PC-3 (cell line): ENCODE measurements around the gene RBMX2. TPM values are rescaled to one million over a fixed set of nuclear protein-coding genes. Genes with fewer than 3 reads are reported as not detected.

ENCODE experiments used
- ATAC-seq: fragments of 200-7000 bp; cut with Tn5 transposase; 2 replicates; pipeline ENCODE4 v1.9.1; 2020; ENCODE audit warnings: mild to moderate bottlenecking, moderate library complexity
- BruUV-seq: library from RNA; stranded (reverse); fragments of 400-500 nt; replicated peaks from 2 replicates; lab custom pipeline; 2021; lab: Mats Ljungman, UMichigan
- CTCF ChIA-PET: fragments of 300-600 bp; sonication (Branson Sonifier 250); formaldehyde crosslinking; loops from one replicate; lab custom pipeline; 2022; ENCODE audit warnings: antibody characterized with exemption; lab: Charles Lee
- POLR2A ChIA-PET: fragments of 300-600 bp; sonication (Branson Sonifier 250); formaldehyde crosslinking; loops from one replicate; lab custom pipeline; 2022; ENCODE audit warnings: antibody characterized with exemption; ENCODE audit not compliant: unreplicated experiment; lab: Charles Lee
- DNase-seq: peaks from one replicate; pipeline ENCODE4 v3.0.0-alpha.2; 2015
- H2AFZ ChIP-seq: fragments of 300-600 bp; sonication (generic); 2 replicates; pipeline ENCODE4 v1.6.0; 2016; ENCODE audit warnings: antibody characterized with exemption, low read length
- H3F3A ChIP-seq: fragments of 300-600 bp; sonication (generic); one replicate; pipeline ENCODE4 v1.6.0; 2017; ENCODE audit warnings: antibody characterized with exemption, low read length, control low read depth, mild to moderate bottlenecking; ENCODE audit not compliant: unreplicated experiment
- H3K27ac ChIP-seq: fragments of 300-600 bp; sonication (generic); 2 replicates; pipeline ENCODE4 v1.5.1; 2016; ENCODE audit warnings: mild to moderate bottlenecking, low read length
- H3K27me3 ChIP-seq: fragments of 300-600 bp; sonication (generic); 2 replicates; pipeline ENCODE4 v1.6.1; 2016; ENCODE audit warnings: low read length, mixed read lengths
- H3K36me3 ChIP-seq: fragments of 300-600 bp; sonication (generic); 2 replicates; pipeline ENCODE4 v1.6.1; 2016; ENCODE audit warnings: low read depth, mixed run types, low read length, mixed read lengths
- H3K4me1 ChIP-seq: fragments of 300-600 bp; sonication (generic); 2 replicates; pipeline ENCODE4 v1.5.1; 2016; ENCODE audit warnings: low read length; ENCODE audit not compliant: insufficient read depth
- H3K4me2 ChIP-seq: fragments of 300-600 bp; sonication (generic); 2 replicates; pipeline ENCODE4 v1.6.0; 2016; ENCODE audit warnings: low read length
- H3K4me3 ChIP-seq: fragments of 300-600 bp; sonication (generic); 2 replicates; pipeline ENCODE4 v1.5.1; 2016; ENCODE audit warnings: mild to moderate bottlenecking, low read length, mixed read lengths
- H3K79me2 ChIP-seq: fragments of 300-600 bp; sonication (generic); 2 replicates; pipeline ENCODE4 v1.6.1; 2017; ENCODE audit warnings: low read length, mixed read lengths
- H3K9ac ChIP-seq: fragments of 300-600 bp; sonication (generic); 2 replicates; pipeline ENCODE4 v1.6.0; 2016; ENCODE audit warnings: mild to moderate bottlenecking, low read length
- H3K9me2 ChIP-seq: fragments of 300-600 bp; sonication (generic); replicated peaks from 2 replicates; pipeline ENCODE4 v1.6.1; 2016; ENCODE audit warnings: mixed run types, low read length, mixed read lengths
- H3K9me3 ChIP-seq: fragments of 300-600 bp; sonication (generic); 2 replicates; pipeline ENCODE4 v1.6.1; 2016; ENCODE audit warnings: low read length, mixed read lengths
- H4K20me1 ChIP-seq: fragments of 300-600 bp; sonication (generic); 2 replicates; pipeline ENCODE4 v1.6.1; 2016; ENCODE audit warnings: low read length, mixed read lengths
- EZH2 ChIP-seq: fragments of 300-600 bp; sonication (generic); IDR thresholded peaks from one replicate; pipeline ENCODE4 v1.6.1; 2017; ENCODE audit warnings: antibody characterized with exemption, mild to moderate bottlenecking, low read length; ENCODE audit not compliant: unreplicated experiment
- EZH2phosphoT487 ChIP-seq: fragments of 300-600 bp; sonication (generic); IDR thresholded peaks from 2 replicates; pipeline ENCODE4 v1.6.1; 2018; ENCODE audit warnings: mild to moderate bottlenecking, antibody characterized with exemption, low read length, borderline replicate concordance
- intact Hi-C: fragments of 100-400 bp; cut with micrococcal nuclease; formaldehyde crosslinking; loops from 2 replicates; pipeline ENCODE4 v1.9.0; 2023
- total RNA-seq: library from RNA; depleted of rRNA; stranded (reverse); fragments of >200 nt; gene quantifications from 2 replicates; pipeline ENCODE4 v1.2.3, GENCODE V29; 2014
- TF ChIP-seq, protein P1 (sequence below): fragments of 300-600 bp; sonication (generic); conservative IDR thresholded peaks from 2 replicates; pipeline ENCODE4 v1.5.1; 2017; ENCODE audit warnings: antibody characterized with exemption, low read depth, mild to moderate bottlenecking, low read length

Gene RBMX2
- total RNA-seq, 1 experiment from 2014 or later: 31.6 TPM

DNA sequence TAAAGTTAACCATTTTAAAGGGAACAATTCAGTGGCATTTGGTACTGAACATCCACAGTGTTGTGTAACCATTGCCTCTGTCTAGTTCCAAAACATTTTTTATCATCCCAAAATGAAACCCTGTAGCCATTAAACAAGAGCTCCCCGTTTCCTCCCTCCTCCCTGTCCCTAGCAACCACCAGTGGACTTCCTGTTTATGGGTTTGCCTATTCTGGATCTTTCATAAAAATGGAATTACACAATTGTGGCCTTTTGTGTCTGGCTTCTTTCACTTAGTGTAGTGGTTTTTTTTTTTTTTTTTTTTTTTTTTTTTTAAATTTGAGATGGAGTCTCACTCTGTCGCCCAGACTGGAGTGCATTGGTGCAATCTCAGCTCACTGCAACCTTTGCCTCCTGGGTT, 11.6 kb downstream of the RBMX2 start:
- H2AFZ ChIP-seq: no peak overlapping the region
- BruUV-seq: no TSS peak
- H3K4me2 ChIP-seq: no peak overlapping the region
- no peak overlapping the region for H3K9ac ChIP-seq
- ATAC-seq: no peak
- no peak for TF ChIP-seq EZH2phosphoT487
- TF ChIP-seq, protein P1, sequence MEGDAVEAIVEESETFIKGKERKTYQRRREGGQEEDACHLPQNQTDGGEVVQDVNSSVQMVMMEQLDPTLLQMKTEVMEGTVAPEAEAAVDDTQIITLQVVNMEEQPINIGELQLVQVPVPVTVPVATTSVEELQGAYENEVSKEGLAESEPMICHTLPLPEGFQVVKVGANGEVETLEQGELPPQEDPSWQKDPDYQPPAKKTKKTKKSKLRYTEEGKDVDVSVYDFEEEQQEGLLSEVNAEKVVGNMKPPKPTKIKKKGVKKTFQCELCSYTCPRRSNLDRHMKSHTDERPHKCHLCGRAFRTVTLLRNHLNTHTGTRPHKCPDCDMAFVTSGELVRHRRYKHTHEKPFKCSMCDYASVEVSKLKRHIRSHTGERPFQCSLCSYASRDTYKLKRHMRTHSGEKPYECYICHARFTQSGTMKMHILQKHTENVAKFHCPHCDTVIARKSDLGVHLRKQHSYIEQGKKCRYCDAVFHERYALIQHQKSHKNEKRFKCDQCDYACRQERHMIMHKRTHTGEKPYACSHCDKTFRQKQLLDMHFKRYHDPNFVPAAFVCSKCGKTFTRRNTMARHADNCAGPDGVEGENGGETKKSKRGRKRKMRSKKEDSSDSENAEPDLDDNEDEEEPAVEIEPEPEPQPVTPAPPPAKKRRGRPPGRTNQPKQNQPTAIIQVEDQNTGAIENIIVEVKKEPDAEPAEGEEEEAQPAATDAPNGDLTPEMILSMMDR: no peak
- no peak for TF ChIP-seq EZH2
- no peak overlapping the region for H3K27ac ChIP-seq
- intact Hi-C loops: no loop called here
- H3K4me1 ChIP-seq: no peaks in the 10 kb centered on the region
- no peaks in the 10 kb centered on the region for H3K79me2 ChIP-seq
- H3K27me3 ChIP-seq: no peaks in the 10 kb centered on the region
- no peaks in the 10 kb centered on the region for H3F3A ChIP-seq
- ChIA-PET POLR2A (no interaction called here), CTCF (no interaction called here)
- H3K36me3 ChIP-seq: peaks cover 4% of the 10 kb centered on the region; the same call in 1 of the 2 replicates
- no peaks in the 10 kb centered on the region for H3K9me2 ChIP-seq
- no peak overlapping the region for H3K4me3 ChIP-seq
- no peaks in the 10 kb centered on the region for H4K20me1 ChIP-seq
- H3K9me3 ChIP-seq: no peaks in the 10 kb centered on the region
- DNase-seq: no peak

DNA sequence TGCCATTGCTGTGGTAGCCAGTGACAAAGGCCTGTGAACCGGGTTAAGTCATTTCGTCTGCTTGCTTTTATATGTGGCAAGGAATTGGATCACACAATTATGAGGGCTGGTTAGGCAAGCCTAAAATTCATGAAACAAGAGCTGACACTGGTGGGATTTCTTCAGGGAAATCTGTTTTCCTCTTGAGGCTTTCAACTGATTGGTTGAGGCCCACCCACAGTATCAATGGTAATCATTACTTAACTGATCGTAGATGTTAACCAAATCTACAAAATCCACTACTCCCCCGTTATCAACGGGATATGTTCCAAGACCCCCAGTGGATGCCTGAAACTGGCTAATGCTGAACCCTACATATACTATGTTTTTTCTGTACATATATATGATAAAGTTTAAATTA, 13.0 kb downstream of the RBMX2 start:
- intact Hi-C loops: no loop called here
- BruUV-seq: no TSS peak

DNA sequence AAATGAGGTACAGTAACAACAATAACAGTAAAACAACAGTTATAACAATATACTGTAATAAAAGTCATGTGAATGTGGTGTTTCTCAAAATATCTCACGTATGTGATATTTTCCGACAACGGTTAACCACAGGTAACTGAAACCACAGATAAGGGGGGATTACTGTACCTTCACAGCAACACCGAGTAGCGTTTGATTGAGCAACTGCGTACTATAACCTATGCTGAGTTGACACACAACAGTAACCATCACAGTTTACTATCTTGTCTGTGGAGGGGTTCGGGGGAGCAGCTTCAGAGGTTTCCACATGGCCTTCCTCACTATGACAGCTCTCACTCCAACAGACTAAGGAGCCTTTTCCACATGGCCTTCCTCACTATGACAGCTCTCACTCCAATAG, 13.4 kb downstream of the RBMX2 start:
- Histone ChIP-seq H3K27me3 (no peaks in the 10 kb centered on the region), H3K4me3 (no peak overlapping the region), H3F3A (no peaks in the 10 kb centered on the region), H3K4me1 (no peaks in the 10 kb centered on the region), H3K79me2 (no peaks in the 10 kb centered on the region), H2AFZ (no peak overlapping the region), H3K9ac (no peak overlapping the region), H3K36me3 (no peaks in the 10 kb centered on the region; the same call in 1 of the 2 replicates), H4K20me1 (no peaks in the 10 kb centered on the region), H3K9me3 (no peaks in the 10 kb centered on the region), H3K27ac (no peak overlapping the region), H3K4me2 (no peak overlapping the region), H3K9me2 (no peaks in the 10 kb centered on the region)
- ChIA-PET POLR2A (no interaction called here), CTCF (no interaction called here)
- DNase-seq: no peak
- no peak for ATAC-seq
- intact Hi-C loops: no loop called here
- no peak for TF ChIP-seq EZH2phosphoT487
- no peak for TF ChIP-seq EZH2
- TF ChIP-seq, protein P1: no peak
- BruUV-seq: no TSS peak

More for the DNA sequence above, 13.0 kb downstream of the RBMX2 start:
- Histone ChIP-seq H2AFZ (no peak overlapping the region), H3K4me2 (no peak overlapping the region), H3K27ac (no peak overlapping the region), H3K9ac (no peak overlapping the region), H4K20me1 (no peaks in the 10 kb centered on the region), H3K9me2 (no peaks in the 10 kb centered on the region), H3K36me3 (no peaks in the 10 kb centered on the region; the same call in 1 of the 2 replicates), H3K27me3 (no peaks in the 10 kb centered on the region), H3K4me3 (no peak overlapping the region), H3K9me3 (no peaks in the 10 kb centered on the region), H3K4me1 (no peaks in the 10 kb centered on the region), H3K79me2 (no peaks in the 10 kb centered on the region), H3F3A (no peaks in the 10 kb centered on the region)
- TF ChIP-seq, protein P1: no peak
- no peak for TF ChIP-seq EZH2phosphoT487
- no peak for TF ChIP-seq EZH2
- ATAC-seq (no peak), DNase-seq (no peak)
- POLR2A ChIA-PET: no interaction called here
- CTCF ChIA-PET: no interaction called here
